Dendritic cell treated with granulocyte-macrophage colony-stimulating factor and Interleukin-4, amounts not matched to agents 40 ng/mL and 50 ng/mL, for 4 days (primary cell): ENCODE data around the gene MAPRE2.

Source experiments
- H3K27ac Mint-ChIP-seq: one replicate; pipeline ENCODE4 v1.8.0; 2022; ENCODE audit warnings: mild to moderate bottlenecking, mixed read lengths
- H3K27me3 Mint-ChIP-seq: one replicate; pipeline ENCODE4 v1.8.0; 2022; ENCODE audit warnings: mild to moderate bottlenecking, mixed read lengths
- H3K36me3 Mint-ChIP-seq: one replicate; pipeline ENCODE4 v1.8.0; 2022; ENCODE audit warnings: low read depth, mixed read lengths
- H3K4me1 Mint-ChIP-seq: one replicate; pipeline ENCODE4 v1.8.0; 2022; ENCODE audit warnings: low read depth, mixed read lengths
- H3K4me3 Mint-ChIP-seq: one replicate; pipeline ENCODE4 v1.8.0; 2022; ENCODE audit warnings: mild to moderate bottlenecking, moderate library complexity, mixed read lengths
- H3K9me3 Mint-ChIP-seq: one replicate; pipeline ENCODE4 v1.8.0; 2022; ENCODE audit warnings: mixed read lengths
- intact Hi-C: fragments of 100-400 bp; cut with micrococcal nuclease; formaldehyde crosslinking; loops from one replicate; pipeline ENCODE4 v1.15.0; 2022

Gene MAPRE2

GRCh38 chr18:35040988-35041814 lies at the start of gene MAPRE2:
Gene MAPRE2, plus strand, starts transcription at chr18:35041413. Its CDS starts 127 bp downstream, at chr18:35041540.
- H3K4me1 Mint-ChIP-seq, result peaks cover 72% of the 10 kb centered on the region
- H3K27me3 Mint-ChIP-seq, result no peaks in the 10 kb centered on the region
- peak within 1 kb of the TSS; percentile 91 for H3K27ac Mint-ChIP-seq
- H3K36me3 Mint-ChIP-seq, result peaks cover 10% of the 10 kb centered on the region
- peak within 1 kb of the TSS; percentile 90 for H3K4me3 Mint-ChIP-seq
- intact Hi-C loops, result loop anchor here (5.0 to 10.0 kb wide), 3 partner anchors 64 to 301 kb away; partner anchors contain the start of gene ZNF24
- no peaks in the 10 kb centered on the region for H3K9me3 Mint-ChIP-seq

- Mint-ChIP-seq H3K36me3 (no peaks in the 10 kb centered on the region), H3K4me1 (peaks cover 22% of the 10 kb centered on the region), H3K27ac (no peak overlapping the region), H3K9me3 (no peaks in the 10 kb centered on the region), H3K27me3 (no peaks in the 10 kb centered on the region), H3K4me3 (no peak overlapping the region)
- intact Hi-C loops, result no loop called here
Observed at GRCh38 chr18:34991561-34991960, 49.7 kb upstream of the MAPRE2 start.

- Mint-ChIP-seq H3K9me3 (no peaks in the 10 kb centered on the region), H3K4me3 (no peak overlapping the region), H3K36me3 (no peaks in the 10 kb centered on the region), H3K27ac (no peak overlapping the region), H3K27me3 (no peaks in the 10 kb centered on the region), H3K4me1 (peaks cover 22% of the 10 kb centered on the region)
- intact Hi-C loops, result no loop called here
Observed at GRCh38 chr18:34993289-34993688, 47.9 kb upstream of the MAPRE2 start.

DNA sequence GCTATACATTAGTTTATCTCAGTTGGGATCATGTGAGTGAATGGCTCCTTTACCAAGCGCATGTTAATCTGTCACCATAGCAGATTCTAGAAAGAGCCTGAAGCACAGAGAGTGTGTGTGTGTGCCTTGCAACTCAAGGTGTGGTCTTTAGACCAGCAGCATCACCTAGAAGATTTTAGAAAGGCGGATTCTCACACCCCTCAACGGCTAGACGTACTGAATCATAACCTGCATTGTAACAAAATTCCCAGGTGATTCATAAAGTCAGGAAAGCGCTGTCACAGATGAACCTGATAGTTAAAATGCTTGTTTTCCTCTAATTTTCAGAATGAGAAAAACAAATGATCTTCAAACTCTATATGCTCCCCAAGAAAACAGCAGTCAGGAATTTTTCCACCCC lies 45.5 kb upstream of the MAPRE2 start:
- H3K27me3 Mint-ChIP-seq, result no peaks in the 10 kb centered on the region
- H3K4me1 Mint-ChIP-seq, result peaks cover 5% of the 10 kb centered on the region
- no peaks in the 10 kb centered on the region for H3K36me3 Mint-ChIP-seq
- H3K27ac Mint-ChIP-seq, result no peak overlapping the region
- intact Hi-C loops, result no loop called here
- no peaks in the 10 kb centered on the region for H3K9me3 Mint-ChIP-seq
- no peak overlapping the region for H3K4me3 Mint-ChIP-seq

DNA sequence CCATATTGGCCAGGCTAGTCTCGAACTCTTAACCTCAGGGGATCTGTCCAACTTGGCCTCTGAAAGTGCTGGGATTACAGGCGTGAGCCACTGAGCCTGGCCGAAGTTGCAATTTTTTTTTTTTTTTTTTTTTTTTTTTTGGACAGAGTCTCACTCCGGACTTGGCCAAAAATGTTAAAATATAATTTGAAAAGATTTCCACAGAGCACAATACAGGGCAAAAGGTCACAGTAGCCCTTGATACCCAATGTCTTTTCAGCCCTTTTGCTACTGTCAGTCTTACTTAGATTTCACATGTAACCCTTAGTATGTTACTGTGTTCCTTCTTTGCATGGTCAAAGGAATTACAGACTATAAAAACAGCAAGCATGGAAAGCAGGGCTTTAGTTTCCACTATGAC lies 42.6 kb upstream of the MAPRE2 start:
- H3K9me3 Mint-ChIP-seq, result no peaks in the 10 kb centered on the region
- no peak overlapping the region for H3K4me3 Mint-ChIP-seq
- H3K27ac Mint-ChIP-seq, result no peak overlapping the region
- H3K36me3 Mint-ChIP-seq, result no peaks in the 10 kb centered on the region
- intact Hi-C loops, result no loop called here
- no peaks in the 10 kb centered on the region for H3K27me3 Mint-ChIP-seq
- no peaks in the 10 kb centered on the region for H3K4me1 Mint-ChIP-seq

GRCh38 chr18:34999756-35000289 lies 41.4 kb upstream of the MAPRE2 start:
- no peaks in the 10 kb centered on the region for H3K27me3 Mint-ChIP-seq
- H3K36me3 Mint-ChIP-seq, result no peaks in the 10 kb centered on the region
- no peaks in the 10 kb centered on the region for H3K4me1 Mint-ChIP-seq
- H3K9me3 Mint-ChIP-seq, result no peaks in the 10 kb centered on the region
- H3K4me3 Mint-ChIP-seq, result no peak overlapping the region
- no peak overlapping the region for H3K27ac Mint-ChIP-seq
- intact Hi-C loops, result loop anchor here (10.0 kb wide), 1 partner anchor 235 kb away; no protein-coding TSS in a partner anchor

- H3K4me1 Mint-ChIP-seq, result no peaks in the 10 kb centered on the region
- no peaks in the 10 kb centered on the region for H3K36me3 Mint-ChIP-seq
- H3K27ac Mint-ChIP-seq, result no peak overlapping the region
- no peak overlapping the region for H3K4me3 Mint-ChIP-seq
- H3K27me3 Mint-ChIP-seq, result no peaks in the 10 kb centered on the region
- intact Hi-C loops, result loop anchor here (10.0 kb wide), 1 partner anchor 234 kb away; no protein-coding TSS in a partner anchor
- no peaks in the 10 kb centered on the region for H3K9me3 Mint-ChIP-seq
Observed at GRCh38 chr18:35000457-35000856, 40.8 kb upstream of the MAPRE2 start.

- no peak overlapping the region for H3K27ac Mint-ChIP-seq
- intact Hi-C loops, result loop anchor here (10.0 kb wide), 1 partner anchor 233 kb away; no protein-coding TSS in a partner anchor
- no peaks in the 10 kb centered on the region for H3K9me3 Mint-ChIP-seq
- no peak overlapping the region for H3K4me3 Mint-ChIP-seq
- no peaks in the 10 kb centered on the region for H3K36me3 Mint-ChIP-seq
- no peaks in the 10 kb centered on the region for H3K4me1 Mint-ChIP-seq
- no peaks in the 10 kb centered on the region for H3K27me3 Mint-ChIP-seq
Observed at GRCh38 chr18:35002120-35002519, 39.1 kb upstream of the MAPRE2 start.

- no peak overlapping the region for H3K27ac Mint-ChIP-seq
- no peaks in the 10 kb centered on the region for H3K27me3 Mint-ChIP-seq
- H3K4me1 Mint-ChIP-seq, result no peaks in the 10 kb centered on the region
- intact Hi-C loops, result loop anchor here (1.0 to 10.0 kb wide), 3 partner anchors 138 to 351 kb away; no protein-coding TSS in a partner anchor
- H3K4me3 Mint-ChIP-seq, result no peak overlapping the region
- H3K9me3 Mint-ChIP-seq, result no peaks in the 10 kb centered on the region
- no peaks in the 10 kb centered on the region for H3K36me3 Mint-ChIP-seq
Observed at GRCh38 chr18:35005963-35006577, 35.1 kb upstream of the MAPRE2 start.

DNA sequence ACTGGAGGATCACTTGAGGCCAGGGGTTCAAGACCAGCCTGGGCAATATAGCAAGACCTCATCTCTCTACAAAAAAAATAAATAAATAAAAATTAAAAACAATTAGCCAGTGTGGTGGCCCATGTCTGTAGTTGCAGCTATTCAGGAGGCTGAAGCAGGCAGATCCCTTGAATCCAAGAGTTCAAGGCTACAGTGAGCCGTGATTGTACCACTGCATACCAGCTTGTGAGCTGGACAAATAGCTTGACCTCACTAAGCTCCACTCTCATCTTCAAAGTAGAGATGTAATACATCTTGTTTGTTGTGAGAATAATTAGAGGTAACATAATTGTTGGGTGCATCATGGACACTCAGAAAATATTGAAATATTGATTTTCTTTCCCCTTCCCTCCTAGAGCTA lies 31.1 kb upstream of the MAPRE2 start:
- no peaks in the 10 kb centered on the region for H3K9me3 Mint-ChIP-seq
- no peaks in the 10 kb centered on the region for H3K27me3 Mint-ChIP-seq
- H3K36me3 Mint-ChIP-seq, result no peaks in the 10 kb centered on the region
- intact Hi-C loops, result no loop called here
- no peak overlapping the region for H3K4me3 Mint-ChIP-seq
- no peak overlapping the region for H3K27ac Mint-ChIP-seq
- H3K4me1 Mint-ChIP-seq, result no peaks in the 10 kb centered on the region

DNA sequence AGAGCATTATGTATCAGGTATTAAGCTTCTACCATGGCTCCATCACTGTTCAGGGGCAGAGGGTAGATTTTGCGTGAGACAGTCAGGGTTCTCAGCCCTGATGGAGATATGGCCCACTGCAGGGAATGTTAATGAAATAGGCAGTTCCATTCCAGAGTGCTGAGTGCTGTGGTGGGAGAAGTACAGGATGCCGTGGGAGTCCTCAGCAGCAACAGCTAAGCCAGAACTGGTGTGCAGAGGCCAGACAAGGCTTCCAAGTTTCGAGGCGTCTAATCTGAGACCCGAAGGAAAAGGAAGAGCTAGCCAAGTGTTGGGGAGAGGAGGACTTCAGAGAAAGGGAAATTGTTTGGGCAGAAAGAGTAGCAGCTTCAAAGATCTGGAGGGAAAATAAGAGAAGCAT lies 30.2 kb upstream of the MAPRE2 start:
- intact Hi-C loops, result no loop called here
- no peaks in the 10 kb centered on the region for H3K36me3 Mint-ChIP-seq
- H3K9me3 Mint-ChIP-seq, result no peaks in the 10 kb centered on the region
- no peaks in the 10 kb centered on the region for H3K4me1 Mint-ChIP-seq
- H3K4me3 Mint-ChIP-seq, result no peak overlapping the region
- no peak overlapping the region for H3K27ac Mint-ChIP-seq
- H3K27me3 Mint-ChIP-seq, result no peaks in the 10 kb centered on the region

DNA sequence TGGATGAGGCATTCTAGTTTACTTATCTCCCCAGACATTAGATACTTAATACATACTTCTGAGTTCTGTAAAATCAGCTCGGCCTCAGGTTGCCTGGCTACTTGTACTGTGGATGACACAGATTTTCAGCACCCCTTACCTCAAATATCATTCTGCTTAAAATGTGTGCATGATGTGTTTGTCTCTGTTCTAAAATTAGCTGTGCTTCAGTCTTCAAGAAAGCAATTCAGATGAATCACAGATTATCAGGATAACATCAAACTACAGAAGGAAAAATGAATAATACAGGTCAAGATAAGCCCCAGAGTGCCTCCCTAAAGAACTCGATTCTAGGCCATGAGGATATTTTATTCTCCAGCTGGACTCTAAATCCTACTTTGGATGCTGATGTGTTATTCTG lies 21.3 kb upstream of the MAPRE2 start:
- no peak overlapping the region for H3K27ac Mint-ChIP-seq
- H3K4me3 Mint-ChIP-seq, result no peak overlapping the region
- intact Hi-C loops, result no loop called here
- no peaks in the 10 kb centered on the region for H3K27me3 Mint-ChIP-seq
- H3K9me3 Mint-ChIP-seq, result no peaks in the 10 kb centered on the region
- H3K4me1 Mint-ChIP-seq, result no peaks in the 10 kb centered on the region
- no peaks in the 10 kb centered on the region for H3K36me3 Mint-ChIP-seq

- H3K9me3 Mint-ChIP-seq, result no peaks in the 10 kb centered on the region
- H3K4me1 Mint-ChIP-seq, result no peaks in the 10 kb centered on the region
Observed at GRCh38 chr18:35022426-35023001, 18.7 kb upstream of the MAPRE2 start.

GRCh38 chr18:35024196-35024595 lies 17.0 kb upstream of the MAPRE2 start:
- intact Hi-C loops, result no loop called here

More at GRCh38 chr18:35022426-35023001, 18.7 kb upstream of the MAPRE2 start:
- Mint-ChIP-seq H3K36me3 (no peaks in the 10 kb centered on the region), H3K27ac (no peak overlapping the region), H3K4me3 (no peak overlapping the region), H3K27me3 (no peaks in the 10 kb centered on the region)
- intact Hi-C loops, result no loop called here

More at GRCh38 chr18:35024196-35024595, 17.0 kb upstream of the MAPRE2 start:
- Mint-ChIP-seq H3K27ac (no peak overlapping the region), H3K27me3 (no peaks in the 10 kb centered on the region), H3K4me1 (no peaks in the 10 kb centered on the region), H3K4me3 (no peak overlapping the region), H3K36me3 (no peaks in the 10 kb centered on the region), H3K9me3 (no peaks in the 10 kb centered on the region)
